Lower lobe of right lung (tissue), 2 donors: ENCODE measurements around the gene TAL1. TPM values are rescaled to one million over a fixed set of nuclear protein-coding genes. Genes with fewer than 3 reads are reported as not detected.

Experiments used
- ATAC-seq, 2 donors: fragments of 200-7000 bp; cut with Tn5 transposase; one replicate each; pipeline ENCODE4 v1.9.1; 2020 to 2022; ENCODE audit warnings: mild to moderate bottlenecking in 2 of 2, moderate library complexity in 2 of 2
- DNase-seq: peaks from one replicate; pipeline ENCODE4 v3.0.0-alpha.2; 2020
- H3K27ac ChIP-seq: fragments of 200-600 bp; one replicate; pipeline ENCODE4 v1.8.0; 2022
- H3K27me3 ChIP-seq: fragments of 200-600 bp; one replicate; pipeline ENCODE4 v1.8.0; 2022; ENCODE audit warnings: low read depth
- H3K36me3 ChIP-seq: fragments of 200-600 bp; one replicate; pipeline ENCODE4 v1.8.0; 2022; ENCODE audit warnings: mild to moderate bottlenecking
- H3K4me1 ChIP-seq: fragments of 200-600 bp; one replicate; pipeline ENCODE4 v1.8.0; 2022
- H3K4me3 ChIP-seq: fragments of 200-600 bp; one replicate; pipeline ENCODE4 v1.8.0; 2022; ENCODE audit warnings: mild to moderate bottlenecking
- H3K9me3 ChIP-seq: fragments of 200-600 bp; one replicate; pipeline ENCODE4 v1.8.0; 2022
- CTCF ChIP-seq: fragments of 200-600 bp; IDR thresholded peaks from one replicate; pipeline ENCODE4 v1.8.0; 2022; ENCODE audit warnings: antibody characterized with exemption, mild to moderate bottlenecking
- intact Hi-C: fragments of 100-400 bp; cut with DNase I; formaldehyde crosslinking; loops from one replicate; pipeline ENCODE4 v1.11.0; 2022
- total RNA-seq: library from RNA; stranded (reverse); fragmentation: NEBNext Ultra II Directional; extraction: Animal tissue kit (Norgen Biotek cat#: 25700); gene quantifications from one replicate; pipeline ENCODE4 v1.2.1, GENCODE V29; 2021
- donor health status: DM: no; HTN: yes; CAD: no; lungs with severe emphysema.

Gene TAL1
- total RNA-seq, 1 donor from 2014 or later: 15.4 TPM

GRCh38 chr1:47183308-47184089 is 48.5 kb downstream of the TAL1 start:
- Histone ChIP-seq H3K36me3 (no peaks in the 10 kb centered on the region), H3K27ac (no peak overlapping the region), H3K9me3 (no peaks in the 10 kb centered on the region), H3K4me3 (no peak overlapping the region), H3K27me3 (no peaks in the 10 kb centered on the region), H3K4me1 (peaks cover 14% of the 10 kb centered on the region)
- no peak for TF ChIP-seq CTCF
- intact Hi-C loops: no loop called here
- no peak for ATAC-seq
- no peak for DNase-seq

GRCh38 chr1:47182676-47183235 is 49.3 kb downstream of the TAL1 start:
- DNase-seq (no peak), ATAC-seq (no peak)
- intact Hi-C loops: no loop called here
- H3K9me3 ChIP-seq: no peaks in the 10 kb centered on the region
- H3K4me1 ChIP-seq: peaks cover 14% of the 10 kb centered on the region
- no peak overlapping the region for H3K27ac ChIP-seq
- no peaks in the 10 kb centered on the region for H3K27me3 ChIP-seq
- H3K4me3 ChIP-seq: no peak overlapping the region
- no peak for TF ChIP-seq CTCF
- no peaks in the 10 kb centered on the region for H3K36me3 ChIP-seq

- no peak for ATAC-seq
- Histone ChIP-seq H3K27ac (no peak overlapping the region), H3K4me1 (peaks cover 14% of the 10 kb centered on the region)
Measured at GRCh38 chr1:47181955-47182675, 49.9 kb downstream of the TAL1 start.

GRCh38 chr1:47181095-47181954 is 50.7 kb downstream of the TAL1 start:
- Histone ChIP-seq H3K4me1 (peaks cover 14% of the 10 kb centered on the region), H3K4me3 (no peak overlapping the region), H3K9me3 (no peaks in the 10 kb centered on the region), H3K27me3 (no peaks in the 10 kb centered on the region), H3K36me3 (no peaks in the 10 kb centered on the region), H3K27ac (no peak overlapping the region)
- no peak for ATAC-seq
- TF ChIP-seq CTCF: no peak
- intact Hi-C loops: no loop called here
- DNase-seq: no peak

More at GRCh38 chr1:47181955-47182675, 49.9 kb downstream of the TAL1 start:
- H3K36me3 ChIP-seq: no peaks in the 10 kb centered on the region
- no peaks in the 10 kb centered on the region for H3K27me3 ChIP-seq
- DNase-seq: no peak
- no peaks in the 10 kb centered on the region for H3K9me3 ChIP-seq
- TF ChIP-seq CTCF: no peak
- intact Hi-C loops: no loop called here
- no peak overlapping the region for H3K4me3 ChIP-seq

GRCh38 chr1:47180603-47181094 is 51.4 kb downstream of the TAL1 start:
- peaks cover 14% of the 10 kb centered on the region for H3K4me1 ChIP-seq
- intact Hi-C loops: no loop called here
- H3K4me3 ChIP-seq: no peak overlapping the region
- H3K36me3 ChIP-seq: no peaks in the 10 kb centered on the region
- TF ChIP-seq CTCF: no peak
- H3K9me3 ChIP-seq: no peaks in the 10 kb centered on the region
- H3K27me3 ChIP-seq: no peaks in the 10 kb centered on the region
- ATAC-seq (peak in 1 of 2 donors; percentile 3), DNase-seq (no peak)
- H3K27ac ChIP-seq: no peak overlapping the region
